Measurements from ENCODE around the gene ARHGAP15.
A peak's percentile ranks its signal among the peaks of the same experiment; 100 is the strongest.

- TF ChIP-seq, protein P1, sequence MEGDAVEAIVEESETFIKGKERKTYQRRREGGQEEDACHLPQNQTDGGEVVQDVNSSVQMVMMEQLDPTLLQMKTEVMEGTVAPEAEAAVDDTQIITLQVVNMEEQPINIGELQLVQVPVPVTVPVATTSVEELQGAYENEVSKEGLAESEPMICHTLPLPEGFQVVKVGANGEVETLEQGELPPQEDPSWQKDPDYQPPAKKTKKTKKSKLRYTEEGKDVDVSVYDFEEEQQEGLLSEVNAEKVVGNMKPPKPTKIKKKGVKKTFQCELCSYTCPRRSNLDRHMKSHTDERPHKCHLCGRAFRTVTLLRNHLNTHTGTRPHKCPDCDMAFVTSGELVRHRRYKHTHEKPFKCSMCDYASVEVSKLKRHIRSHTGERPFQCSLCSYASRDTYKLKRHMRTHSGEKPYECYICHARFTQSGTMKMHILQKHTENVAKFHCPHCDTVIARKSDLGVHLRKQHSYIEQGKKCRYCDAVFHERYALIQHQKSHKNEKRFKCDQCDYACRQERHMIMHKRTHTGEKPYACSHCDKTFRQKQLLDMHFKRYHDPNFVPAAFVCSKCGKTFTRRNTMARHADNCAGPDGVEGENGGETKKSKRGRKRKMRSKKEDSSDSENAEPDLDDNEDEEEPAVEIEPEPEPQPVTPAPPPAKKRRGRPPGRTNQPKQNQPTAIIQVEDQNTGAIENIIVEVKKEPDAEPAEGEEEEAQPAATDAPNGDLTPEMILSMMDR (IDR thresholded peaks at IDR 0.05; ENCODE audit: insufficient read depth, low read depth, low read length): peak; percentile 80
- no peak for TF ChIP-seq EZH2 (IDR thresholded peaks at IDR 0.05; ENCODE audit: insufficient read depth, low read length)
These were observed 18.3 kb upstream of the ARHGAP15 start for GRCh38 chr2:143110758-143111428.
